Esophagus muscularis mucosa (tissue), 4 donors: ENCODE results near the gene PIR. TPM values are rescaled to one million over a fixed set of nuclear protein-coding genes. Genes with fewer than 3 reads are reported as not detected.

Source experiments
- DNase-seq: peaks from one replicate; pipeline ENCODE4 v3.0.0-alpha.2; 2017; ENCODE audit errors: extremely low spot score
- H3K27ac ChIP-seq, 4 donors: fragments of 200-600 bp; sonication (generic); replicated peaks in 1 of 4; 1 replicate in 3 of 4; 2 replicates in 1 of 4; pipeline ENCODE4 v1.5.1; 2016 to 2019; ENCODE audit warnings: mild to moderate bottlenecking in 1 of 4
- H3K27me3 ChIP-seq, 4 donors: fragments of 200-600 bp; sonication (generic); one replicate each; pipeline versions ENCODE4 v1.5.1 to v1.6.0; 2016 to 2019
- H3K36me3 ChIP-seq, 4 donors: fragments of 200-600 bp; sonication (generic); one replicate each; pipeline ENCODE4 v1.5.1; 2016 to 2019
- H3K4me1 ChIP-seq, 4 donors: fragments of 200-600 bp; sonication (generic); one replicate each; pipeline ENCODE4 v1.5.1; 2016 to 2019
- H3K4me3 ChIP-seq, 4 donors: fragments of 200-600 bp; sonication (generic); 1 replicate in 2 of 4; 2 replicates in 2 of 4; pipeline ENCODE4 v1.5.1; 2016 to 2019; ENCODE audit warnings: mild to moderate bottlenecking in 4 of 4, moderate library complexity in 1 of 4
- H3K9me3 ChIP-seq, 4 donors: fragments of 200-600 bp; sonication (generic); 1 replicate in 3 of 4; 2 replicates in 1 of 4; pipeline ENCODE4 v1.5.1; 2016 to 2019
- EP300 ChIP-seq: sonication (generic); formaldehyde crosslinking; IDR thresholded peaks from one replicate; pipeline ENCODE4 v1.6.1; 2017; ENCODE audit warnings: antibody characterized with exemption
- POLR2A ChIP-seq: fragments of 450-650 bp; IDR thresholded peaks from one replicate; pipeline ENCODE4 v1.6.1; 2017; ENCODE audit warnings: antibody characterized with exemption, moderate library complexity, mild to moderate bottlenecking, low read depth
- POLR2AphosphoS5 ChIP-seq, 2 donors: sonication (generic); formaldehyde crosslinking; IDR thresholded peaks; one replicate each; pipeline ENCODE4 v1.6.1; 2017; ENCODE audit warnings: antibody characterized with exemption in 2 of 2
- WGBS: methylation state at CpG from one replicate; pipeline ENCODE4 v1.1.5; 2018; 5-methylcytosine and 5-hydroxymethylcytosine counted together
- intact Hi-C: fragments of 100-400 bp; cut with DNase I; formaldehyde crosslinking; loops from one replicate; pipeline ENCODE4 v1.15.1; 2023
- total RNA-seq, 4 donors: library from RNA; depleted of rRNA; stranded (reverse); fragments of >200 nt; gene quantifications; one replicate each; pipeline versions ENCODE4 v1.1.0 to v1.2.1, GENCODE V29; 2016
- TF ChIP-seq, protein P1 (sequence below), 3 experiments: fragments of 200-600 bp in 2 of 3; fragments of 450-650 bp in 1 of 3; sonication (generic) in 2 of 3; IDR thresholded peaks; one replicate each; pipeline ENCODE4 v1.5.1; 2017 to 2019; ENCODE audit warnings: antibody characterized with exemption in 3 of 3, mild to moderate bottlenecking in 2 of 3, moderate library complexity in 1 of 3

Gene PIR
- total RNA-seq, 4 donors from 2014 or later = 12.1 to 24.9 (median 19.3) TPM

DNA sequence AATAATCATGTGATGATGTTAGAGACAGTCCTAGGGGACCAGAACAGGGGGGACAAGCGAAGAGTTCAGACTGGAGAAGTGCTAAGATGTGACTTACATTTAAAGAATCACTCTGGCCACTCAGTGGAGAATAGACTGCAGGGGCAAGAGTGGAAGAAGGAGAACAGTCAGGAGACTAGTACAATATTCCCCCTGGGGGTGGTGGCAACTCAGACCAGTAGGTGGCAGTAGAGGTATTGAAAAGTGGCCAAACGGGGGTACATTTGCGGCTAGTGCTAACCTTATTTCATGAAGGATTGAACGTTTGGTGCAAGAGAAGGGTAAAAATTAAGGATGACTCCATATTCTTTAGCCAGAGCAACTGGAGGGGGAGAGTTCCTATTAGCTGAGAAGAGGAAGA is 4.7 kb upstream of the PIR start:
- intact Hi-C loops = no loop called here
- H3K9me3 ChIP-seq = no peaks in the 10 kb centered on the region
- DNase-seq = no peak
- H3K27ac ChIP-seq = no peak overlapping the region
- TF ChIP-seq, protein P1, sequence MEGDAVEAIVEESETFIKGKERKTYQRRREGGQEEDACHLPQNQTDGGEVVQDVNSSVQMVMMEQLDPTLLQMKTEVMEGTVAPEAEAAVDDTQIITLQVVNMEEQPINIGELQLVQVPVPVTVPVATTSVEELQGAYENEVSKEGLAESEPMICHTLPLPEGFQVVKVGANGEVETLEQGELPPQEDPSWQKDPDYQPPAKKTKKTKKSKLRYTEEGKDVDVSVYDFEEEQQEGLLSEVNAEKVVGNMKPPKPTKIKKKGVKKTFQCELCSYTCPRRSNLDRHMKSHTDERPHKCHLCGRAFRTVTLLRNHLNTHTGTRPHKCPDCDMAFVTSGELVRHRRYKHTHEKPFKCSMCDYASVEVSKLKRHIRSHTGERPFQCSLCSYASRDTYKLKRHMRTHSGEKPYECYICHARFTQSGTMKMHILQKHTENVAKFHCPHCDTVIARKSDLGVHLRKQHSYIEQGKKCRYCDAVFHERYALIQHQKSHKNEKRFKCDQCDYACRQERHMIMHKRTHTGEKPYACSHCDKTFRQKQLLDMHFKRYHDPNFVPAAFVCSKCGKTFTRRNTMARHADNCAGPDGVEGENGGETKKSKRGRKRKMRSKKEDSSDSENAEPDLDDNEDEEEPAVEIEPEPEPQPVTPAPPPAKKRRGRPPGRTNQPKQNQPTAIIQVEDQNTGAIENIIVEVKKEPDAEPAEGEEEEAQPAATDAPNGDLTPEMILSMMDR (IDR thresholded peaks at IDR 0.05) = peak; percentile 48 to 56 (median 52)
- no peak for TF ChIP-seq POLR2AphosphoS5 (IDR thresholded peaks at IDR 0.05)
- no peaks in the 10 kb centered on the region for H3K36me3 ChIP-seq
- H3K4me3 ChIP-seq = no peak overlapping the region
- no peaks in the 10 kb centered on the region for H3K27me3 ChIP-seq
- no peaks in the 10 kb centered on the region for H3K4me1 ChIP-seq
- 16% methylated on average over 4 of the region's 4 CpGs for WGBS

DNA sequence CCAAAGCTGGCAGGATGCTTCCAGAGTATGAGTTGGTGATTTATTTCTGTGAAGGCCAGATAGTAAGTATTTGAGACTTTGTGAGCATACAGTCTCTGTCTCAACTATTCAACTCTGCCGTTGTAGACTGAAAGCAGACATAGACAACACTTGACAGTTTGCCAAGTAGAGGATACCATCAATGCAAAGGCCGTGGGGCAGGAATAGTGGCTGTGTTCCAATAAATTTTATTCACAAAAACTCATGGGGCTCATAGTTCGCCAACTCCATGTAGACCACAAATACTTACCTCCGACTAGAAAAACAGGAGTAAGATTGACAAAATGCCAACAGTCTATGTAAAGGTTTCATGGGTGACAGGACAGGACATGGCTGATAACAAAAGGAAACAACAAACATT is 3.7 kb upstream of the PIR start:
- no peak for DNase-seq
- WGBS = 66% methylated on average over 4 of the region's 4 CpGs
- Histone ChIP-seq H3K27me3 (no peaks in the 10 kb centered on the region), H3K27ac (no peak overlapping the region), H3K9me3 (no peaks in the 10 kb centered on the region), H3K4me3 (no peak overlapping the region), H3K4me1 (peaks cover 0 to 9% (median 4%) of the 10 kb centered on the region in 4 donors), H3K36me3 (no peaks in the 10 kb centered on the region)
- intact Hi-C loops = no loop called here
- TF ChIP-seq, protein P1 (IDR thresholded peaks at IDR 0.05) = no peak
- no peak for TF ChIP-seq POLR2A
- no peak for TF ChIP-seq EP300
- no peak for TF ChIP-seq POLR2AphosphoS5 (IDR thresholded peaks at IDR 0.05)

DNA sequence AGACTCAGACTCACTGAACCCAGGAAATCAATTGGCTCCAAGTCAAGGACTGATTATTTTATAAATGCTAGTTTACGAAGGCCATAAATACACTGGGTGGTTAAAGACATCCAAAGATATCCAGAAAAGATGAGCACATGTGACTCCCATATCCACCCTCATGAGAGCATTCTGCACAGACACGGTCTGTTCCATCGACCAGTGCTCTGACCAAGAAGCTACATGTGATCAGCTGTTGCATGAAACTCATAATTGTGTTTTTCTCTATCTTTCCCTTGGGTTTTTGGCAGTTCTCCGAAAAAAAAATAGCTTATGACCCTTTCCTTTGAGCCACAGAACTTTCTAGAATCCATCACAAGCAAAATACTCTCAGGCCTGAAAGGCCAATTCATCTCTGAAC is 2.7 kb upstream of the PIR start:
- peaks cover 0 to under 1% (median 0%) of the 10 kb centered on the region in 4 donors for H3K36me3 ChIP-seq
- intact Hi-C loops = no loop called here
- H3K4me3 ChIP-seq = no peak overlapping the region

DNA sequence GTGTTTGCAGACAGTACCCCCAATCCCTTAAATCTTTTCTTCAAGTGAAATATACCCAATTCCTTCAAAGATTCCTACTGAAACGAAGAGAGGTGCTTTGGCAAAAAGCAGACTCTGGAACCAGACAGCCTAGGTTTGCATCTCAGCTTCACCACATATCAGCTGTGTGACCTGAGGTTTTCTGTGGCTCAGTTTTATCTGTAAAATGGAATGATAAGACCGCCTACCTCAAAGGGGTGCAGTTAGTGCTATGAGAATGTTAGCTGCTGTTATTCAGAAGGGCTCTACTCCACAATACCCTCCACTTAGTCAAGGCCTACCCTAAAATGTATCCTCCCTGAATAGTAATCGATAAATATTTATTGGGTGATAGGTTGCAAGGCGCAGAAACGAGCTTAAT is 664 bp downstream of the PIR start:
- Histone ChIP-seq H3K4me1 (peaks cover 0 to 12% (median 9%) of the 10 kb centered on the region in 4 donors), H3K27me3 (no peaks in the 10 kb centered on the region), H3K9me3 (no peaks in the 10 kb centered on the region), H3K4me3 (peak overlapping the region; percentile 53 to 66 (median 62)), H3K36me3 (peaks cover 0 to 4% (median 0%) of the 10 kb centered on the region in 4 donors), H3K27ac (peak overlapping the region in 3 of 4 donors; percentile 68 to 77 (median 69))
- TF ChIP-seq POLR2A (no peak), EP300 (no peak), POLR2AphosphoS5 (IDR thresholded peaks at IDR 0.05) (no peak)
- TF ChIP-seq, protein P1 (IDR thresholded peaks at IDR 0.05) = no peak
- intact Hi-C loops = no loop called here
- DNase-seq = no peak
- WGBS = 81% methylated on average over 5 of the region's 5 CpGs

More for the DNA sequence above, 2.7 kb upstream of the PIR start:
- WGBS = 67% methylated on average over 4 of the region's 4 CpGs
- Histone ChIP-seq H3K4me1 (peaks cover 0 to 12% (median 9%) of the 10 kb centered on the region in 4 donors), H3K27me3 (no peaks in the 10 kb centered on the region), H3K9me3 (no peaks in the 10 kb centered on the region), H3K27ac (no peak overlapping the region)
- TF ChIP-seq POLR2AphosphoS5 (IDR thresholded peaks at IDR 0.05) (no peak), POLR2A (no peak), EP300 (no peak)
- TF ChIP-seq, protein P1 (IDR thresholded peaks at IDR 0.05) = no peak
- DNase-seq = no peak

DNA sequence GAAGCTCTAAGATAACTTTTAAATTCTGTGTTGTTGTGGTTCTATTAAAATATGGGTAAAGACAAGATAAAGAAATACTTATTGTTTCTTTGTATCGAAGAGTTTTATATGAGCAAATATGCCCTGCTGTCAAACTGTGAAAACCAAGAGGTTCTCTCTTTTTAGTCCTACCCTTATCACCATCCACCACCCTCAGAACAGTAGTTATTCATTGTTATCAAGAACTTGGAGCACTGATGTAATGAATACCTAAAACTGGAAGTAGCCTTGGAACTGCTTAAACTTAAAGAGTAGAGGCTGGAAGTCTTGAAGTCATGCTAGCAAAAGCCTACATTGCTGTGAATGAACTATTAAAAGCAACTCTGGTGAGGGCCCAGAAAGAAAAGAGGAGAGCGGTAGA is 9.2 kb downstream of the PIR start:
- H3K4me3 ChIP-seq = no peak overlapping the region
- H3K36me3 ChIP-seq = peaks cover 0 to 4% (median 0%) of the 10 kb centered on the region in 4 donors
- no peak for DNase-seq
- H3K9me3 ChIP-seq = no peaks in the 10 kb centered on the region
- no peaks in the 10 kb centered on the region for H3K4me1 ChIP-seq
- no peak overlapping the region for H3K27ac ChIP-seq
- no peaks in the 10 kb centered on the region for H3K27me3 ChIP-seq
- TF ChIP-seq, protein P1 (IDR thresholded peaks at IDR 0.05) = no peak
- TF ChIP-seq POLR2AphosphoS5 (IDR thresholded peaks at IDR 0.05) (no peak), EP300 (no peak), POLR2A (no peak)
- WGBS = 95% methylated on average over 2 of the region's 2 CpGs
- intact Hi-C loops = no loop called here
